ENCODE measurements around the gene PPP1R7. TPM values are rescaled to one million over a fixed set of nuclear protein-coding genes. Genes with fewer than 3 reads are reported as not detected.

Gene PPP1R7
- total RNA-seq, 4 donors from 2014 or later, result 69.1 to 87.2 (median 73.7) TPM

GRCh38 chr2:241151934-241152660 lies 1.8 kb downstream of the PPP1R7 start:
- TF ChIP-seq EP300 (IDR thresholded peaks at IDR 0.05) (no peak), POLR2AphosphoS5 (IDR thresholded peaks at IDR 0.05) (no peak)
- Histone ChIP-seq H3K36me3 (peaks cover 0 to 38% (median 21%) of the 10 kb centered on the region in 4 donors), H3K27me3 (no peaks in the 10 kb centered on the region), H3K4me1 (peaks cover 11 to 33% (median 24%) of the 10 kb centered on the region in 4 donors), H3K9me3 (no peaks in the 10 kb centered on the region), H3K27ac (replicated peaks in 1 of 4) (no peak overlapping the region), H3K4me3 (no peak overlapping the region)
- intact Hi-C loops (cut with DNase I), result loop anchor here (5.0 kb wide), 1 partner anchor 50 kb away; the partner anchor contains the start of gene MTERF4
- no peak for DNase-seq (ENCODE audit: extremely low spot score)
- WGBS, result 72% methylated on average over 8 of the region's 8 CpGs

GRCh38 chr2:241153616-241154015 lies 3.3 kb downstream of the PPP1R7 start:
- Histone ChIP-seq H3K4me3 (no peak overlapping the region), H3K27ac (replicated peaks in 1 of 4) (no peak overlapping the region), H3K4me1 (peaks cover 9 to 28% (median 19%) of the 10 kb centered on the region in 4 donors), H3K36me3 (peaks cover 14 to 54% (median 34%) of the 10 kb centered on the region in 4 donors), H3K9me3 (no peaks in the 10 kb centered on the region), H3K27me3 (no peaks in the 10 kb centered on the region)
- 88% methylated on average over 7 of the region's 7 CpGs for WGBS
- no peak for DNase-seq (ENCODE audit: extremely low spot score)
- intact Hi-C loops (cut with DNase I), result loop anchor here (5.0 kb wide), 1 partner anchor 51 kb away; the partner anchor contains the start of gene MTERF4
- TF ChIP-seq EP300 (IDR thresholded peaks at IDR 0.05) (no peak), POLR2AphosphoS5 (IDR thresholded peaks at IDR 0.05) (no peak), CTCF (IDR thresholded peaks at IDR 0.05) (no peak), POLR2A (IDR thresholded peaks at IDR 0.05; ENCODE audit: low read depth) (no peak)

DNA sequence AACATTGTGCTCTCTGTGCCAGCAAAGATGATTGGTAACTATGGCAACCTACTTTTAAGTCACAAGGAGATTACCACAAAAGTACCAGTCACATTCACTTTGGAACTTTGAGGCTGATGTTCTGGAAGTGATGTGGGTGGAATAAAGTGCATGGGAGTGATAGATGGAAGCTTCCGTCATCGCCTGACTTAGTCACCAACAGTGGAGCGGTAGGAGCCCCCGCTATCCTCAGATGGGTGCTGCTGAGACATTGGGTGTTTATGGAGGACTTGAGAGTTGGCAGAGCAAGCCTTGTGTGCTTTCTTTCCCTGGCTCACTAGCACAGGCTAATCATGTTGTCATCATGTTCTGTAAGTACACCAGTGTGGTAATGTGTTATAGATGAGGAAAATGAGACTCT lies 4.6 kb downstream of the PPP1R7 start:
- DNase-seq (ENCODE audit: extremely low spot score), result no peak
- 97% methylated on average over 4 of the region's 4 CpGs for WGBS
- Histone ChIP-seq H3K9me3 (no peaks in the 10 kb centered on the region), H3K27ac (replicated peaks in 1 of 4) (no peak overlapping the region), H3K4me3 (no peak overlapping the region), H3K4me1 (peaks cover 6 to 19% (median 13%) of the 10 kb centered on the region in 4 donors), H3K36me3 (peaks cover 22 to 67% (median 46%) of the 10 kb centered on the region in 4 donors), H3K27me3 (no peaks in the 10 kb centered on the region)
- TF ChIP-seq POLR2AphosphoS5 (IDR thresholded peaks at IDR 0.05) (no peak), POLR2A (IDR thresholded peaks at IDR 0.05; ENCODE audit: low read depth) (no peak), EP300 (IDR thresholded peaks at IDR 0.05) (no peak), CTCF (IDR thresholded peaks at IDR 0.05) (no peak)
- intact Hi-C loops (cut with DNase I), result loop anchor here (5.0 kb wide), 1 partner anchor 53 kb away; the partner anchor contains the start of gene MTERF4

DNA sequence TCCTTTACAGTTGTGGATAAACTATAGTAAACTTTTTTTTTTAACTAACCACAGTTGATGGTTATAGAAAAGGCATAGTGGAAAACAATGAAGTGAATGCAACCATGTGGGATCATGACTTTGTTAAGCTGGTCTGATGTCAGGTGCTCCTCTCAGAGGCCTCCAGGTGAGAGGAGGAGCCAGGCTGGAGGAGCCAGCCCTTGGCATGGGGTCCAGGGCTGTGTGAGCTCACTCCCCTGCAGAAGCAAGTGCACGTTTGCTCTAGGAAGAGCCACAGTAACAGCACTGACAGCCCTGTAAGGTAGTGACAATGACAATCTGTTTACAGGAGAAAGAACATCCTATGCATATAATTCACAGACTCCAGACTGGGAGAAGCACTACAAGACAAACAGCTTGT lies 5.7 kb downstream of the PPP1R7 start:
- H3K4me3 ChIP-seq, result no peak overlapping the region
- H3K27me3 ChIP-seq, result no peaks in the 10 kb centered on the region
- WGBS, result 42% methylated on average over 1 of the region's 1 CpG
- DNase-seq (ENCODE audit: extremely low spot score), result no peak
- H3K9me3 ChIP-seq, result no peaks in the 10 kb centered on the region
- H3K4me1 ChIP-seq, result peaks cover 4 to 15% (median 9%) of the 10 kb centered on the region in 4 donors
- intact Hi-C loops (cut with DNase I), result no loop called here
- peaks cover 24 to 75% (median 52%) of the 10 kb centered on the region in 4 donors for H3K36me3 ChIP-seq
- TF ChIP-seq POLR2A (IDR thresholded peaks at IDR 0.05; ENCODE audit: low read depth), result no peak
- no peak for TF ChIP-seq EP300 (IDR thresholded peaks at IDR 0.05)
- TF ChIP-seq POLR2AphosphoS5 (IDR thresholded peaks at IDR 0.05), result no peak
- TF ChIP-seq CTCF (IDR thresholded peaks at IDR 0.05), result no peak
- no peak overlapping the region for H3K27ac ChIP-seq (replicated peaks in 1 of 4)

GRCh38 chr2:241156971-241157441 lies 6.7 kb downstream of the PPP1R7 start:
- H3K36me3 ChIP-seq, result peaks cover 24 to 75% (median 52%) of the 10 kb centered on the region in 4 donors
- H3K9me3 ChIP-seq, result no peaks in the 10 kb centered on the region
- H3K4me3 ChIP-seq, result no peak overlapping the region
- H3K4me1 ChIP-seq, result peaks cover 4 to 12% (median 10%) of the 10 kb centered on the region in 4 donors
- WGBS, result 59% methylated on average over 5 of the region's 5 CpGs
- DNase-seq (ENCODE audit: extremely low spot score), result no peak
- no peaks in the 10 kb centered on the region for H3K27me3 ChIP-seq
- intact Hi-C loops (cut with DNase I), result no loop called here
- no peak for TF ChIP-seq POLR2A (IDR thresholded peaks at IDR 0.05; ENCODE audit: low read depth)
- no peak for TF ChIP-seq EP300 (IDR thresholded peaks at IDR 0.05)
- TF ChIP-seq CTCF (IDR thresholded peaks at IDR 0.05), result no peak
- TF ChIP-seq POLR2AphosphoS5 (IDR thresholded peaks at IDR 0.05), result no peak
- H3K27ac ChIP-seq (replicated peaks in 1 of 4), result no peak overlapping the region

Measured in esophagus muscularis mucosa (tissue), 4 donors.